Muscle of arm (tissue), 14 donors: Measurements from ENCODE around the gene NDUFA6. TPM values are rescaled to one million over a fixed set of nuclear protein-coding genes. Genes with fewer than 3 reads are reported as not detected.
"Not testable (repeated sequence)": the region's sequence is repeated elsewhere in the genome, so short reads cannot be mapped to it uniquely, and the experiment has no call there.

Experiments used
- DNase-seq: peaks from one replicate; pipeline ENCODE4 v3.0.0-alpha.2; 2013
- long read RNA-seq, 11 donors: transcript quantifications; one replicate each; lab custom pipeline, GENCODE V29; 2026
- polyA plus RNA-seq, 12 donors: library from polyadenylated mRNA; unstranded; fragments of 120-200 nt; gene quantifications; one replicate each; pipeline ENCODE4 v1.2.1, GENCODE V29; 2013; ENCODE audit not compliant: insufficient read length in 12 of 12

NDUFA6 gene
- polyA plus RNA-seq, result 100 to 1,000 TPM in 4 of 12 donors, 10 to 100 TPM in 7, not detected in 1; 76.9 to 146 (median 95.8) TPM
- long read RNA-seq, donor 1, transcript NDUFA6-201 (2 exons, 475 nt), result minor isoform, 9 of 192 reads
- long read RNA-seq, donor 1, transcript NDUFA6-202 (3 exons, 1,256 nt), result major isoform, 183 of 192 reads
- long read RNA-seq, donor 1, partial matches to known transcripts, result 0 of 192 reads
- long read RNA-seq, donor 1, other reads (novel, unspliced or antisense), result 0 of 192 reads
- long read RNA-seq, donor 2, transcript NDUFA6-202 (3 exons, 1,256 nt), result major isoform, 185 of 192 reads
- long read RNA-seq, donor 2, transcript NDUFA6-201 (2 exons, 475 nt), result minor isoform, 7 of 192 reads
- long read RNA-seq, donor 2, partial matches to known transcripts, result 0 of 192 reads
- long read RNA-seq, donor 2, other reads (novel, unspliced or antisense), result 0 of 192 reads
- long read RNA-seq, donor 3, transcript NDUFA6-202 (3 exons, 1,256 nt), result major isoform, 69 of 73 reads
- long read RNA-seq, donor 3, partial matches to known transcripts, result 0 of 73 reads
- long read RNA-seq, donor 3, other reads (novel, unspliced or antisense), result 0 of 73 reads
- long read RNA-seq, donor 4, transcript NDUFA6-202 (3 exons, 1,256 nt), result major isoform, 86 of 90 reads
- long read RNA-seq, donor 4, partial matches to known transcripts, result 0 of 90 reads
- long read RNA-seq, donor 4, other reads (novel, unspliced or antisense), result 0 of 90 reads
- long read RNA-seq, donor 5, transcript NDUFA6-202 (3 exons, 1,256 nt), result major isoform, 317 of 335 reads
- long read RNA-seq, donor 5, transcript NDUFA6-201 (2 exons, 475 nt), result minor isoform, 11 of 335 reads
- long read RNA-seq, donor 5, partial matches to known transcripts, result 7 of 335 reads
- long read RNA-seq, donor 5, other reads (novel, unspliced or antisense), result 0 of 335 reads
- long read RNA-seq, donor 6, transcript NDUFA6-202 (3 exons, 1,256 nt), result major isoform, 94 of 97 reads
- long read RNA-seq, donor 6, partial matches to known transcripts, result 0 of 97 reads
- long read RNA-seq, donor 6, other reads (novel, unspliced or antisense), result 0 of 97 reads
- long read RNA-seq, donor 7, transcript NDUFA6-202 (3 exons, 1,256 nt), result major isoform, 88 of 92 reads
- long read RNA-seq, donor 7, partial matches to known transcripts, result 0 of 92 reads
- long read RNA-seq, donor 7, other reads (novel, unspliced or antisense), result 0 of 92 reads
- long read RNA-seq, donor 8, transcript NDUFA6-202 (3 exons, 1,256 nt), result major isoform, 247 of 259 reads
- long read RNA-seq, donor 8, transcript NDUFA6-201 (2 exons, 475 nt), result minor isoform, 7 of 259 reads
- long read RNA-seq, donor 8, partial matches to known transcripts, result 5 of 259 reads
- long read RNA-seq, donor 8, other reads (novel, unspliced or antisense), result 0 of 259 reads
- long read RNA-seq, donor 9, transcript NDUFA6-201 (2 exons, 475 nt), result minor isoform, 7 of 125 reads
- long read RNA-seq, donor 9, transcript NDUFA6-202 (3 exons, 1,256 nt), result major isoform, 118 of 125 reads
- long read RNA-seq, donor 9, partial matches to known transcripts, result 0 of 125 reads
- long read RNA-seq, donor 9, other reads (novel, unspliced or antisense), result 0 of 125 reads
- long read RNA-seq, donor 10, transcript NDUFA6-202 (3 exons, 1,256 nt), result major isoform, 142 of 148 reads
- long read RNA-seq, donor 10, transcript NDUFA6-201 (2 exons, 475 nt), result minor isoform, 6 of 148 reads
- long read RNA-seq, donor 10, partial matches to known transcripts, result 0 of 148 reads
- long read RNA-seq, donor 10, other reads (novel, unspliced or antisense), result 0 of 148 reads
- long read RNA-seq, donor 11, transcript NDUFA6-202 (3 exons, 1,256 nt), result major isoform, 247 of 259 reads
- long read RNA-seq, donor 11, transcript NDUFA6-201 (2 exons, 475 nt), result minor isoform, 12 of 259 reads
- long read RNA-seq, donor 11, partial matches to known transcripts, result 0 of 259 reads
- long read RNA-seq, donor 11, other reads (novel, unspliced or antisense), result 0 of 259 reads

DNA sequence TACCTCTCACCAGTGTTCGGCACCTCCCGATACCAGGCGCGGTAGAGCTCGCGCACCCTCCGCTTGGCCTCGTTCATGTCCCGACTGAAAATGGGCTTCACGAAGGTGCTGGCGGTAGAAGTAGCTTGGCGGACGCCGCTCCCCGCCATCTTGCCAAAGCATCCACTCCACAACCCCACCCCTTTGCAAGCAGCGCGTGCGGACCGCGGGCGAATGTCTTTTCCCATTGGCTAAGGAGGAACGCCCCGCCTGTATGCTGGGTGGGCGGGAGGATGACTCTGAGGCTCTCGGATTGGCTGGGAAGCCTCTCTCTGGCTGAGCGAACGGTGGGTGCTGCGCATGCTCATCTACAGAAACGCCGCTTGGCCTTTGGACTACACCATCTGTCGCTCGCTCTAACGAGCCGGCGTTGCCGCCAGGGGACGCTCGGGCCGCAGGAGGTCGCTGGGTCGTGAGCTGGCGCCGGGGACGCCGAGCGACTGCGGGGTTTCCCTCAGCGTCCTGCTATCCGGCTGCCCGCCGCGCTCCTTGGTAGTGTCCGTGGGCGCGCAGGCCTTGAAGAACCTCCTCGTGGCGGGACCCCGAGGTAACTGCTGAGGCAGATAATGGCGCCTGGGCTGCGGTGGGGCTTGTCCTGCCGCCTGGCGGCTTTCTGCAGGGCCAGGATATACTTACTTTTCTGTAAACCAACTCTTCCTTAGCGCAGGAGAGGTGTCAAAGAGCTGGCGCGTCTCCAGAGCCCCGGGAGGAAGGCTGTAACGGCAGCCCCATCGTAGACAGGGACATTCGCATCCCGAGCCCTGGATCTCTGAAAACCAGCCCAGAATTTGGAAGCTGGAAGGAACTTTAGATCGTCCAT, at the start of gene NDUFA6:
NDUFA6 (minus strand) TSS at position 177 of the 859 bp plus-strand sequence; CDS start at position 149, 28 bp downstream.
- DNase-seq, result peak; percentile 97

DNA sequence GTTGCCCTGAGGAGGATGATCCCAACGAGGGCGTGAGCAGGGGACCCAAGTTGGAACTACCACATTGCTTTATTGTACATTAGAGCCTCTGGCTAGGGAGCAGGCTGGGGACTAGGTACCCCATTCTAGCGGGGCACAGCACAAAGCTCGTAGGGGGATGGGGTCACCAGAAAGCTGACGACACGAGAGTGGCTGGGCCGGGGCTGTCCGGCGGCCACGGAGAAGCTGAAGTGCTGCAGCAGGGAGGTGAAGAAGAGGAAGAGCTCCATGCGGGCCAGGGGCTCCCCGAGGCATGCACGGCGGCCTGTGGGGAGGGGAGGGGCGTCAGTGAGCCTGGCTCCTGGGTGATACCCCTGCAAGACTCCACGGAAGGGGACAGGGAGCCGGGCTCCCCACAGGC, 49.6 kb upstream of the NDUFA6 start:
- DNase-seq, result not testable (repeated sequence)

DNA sequence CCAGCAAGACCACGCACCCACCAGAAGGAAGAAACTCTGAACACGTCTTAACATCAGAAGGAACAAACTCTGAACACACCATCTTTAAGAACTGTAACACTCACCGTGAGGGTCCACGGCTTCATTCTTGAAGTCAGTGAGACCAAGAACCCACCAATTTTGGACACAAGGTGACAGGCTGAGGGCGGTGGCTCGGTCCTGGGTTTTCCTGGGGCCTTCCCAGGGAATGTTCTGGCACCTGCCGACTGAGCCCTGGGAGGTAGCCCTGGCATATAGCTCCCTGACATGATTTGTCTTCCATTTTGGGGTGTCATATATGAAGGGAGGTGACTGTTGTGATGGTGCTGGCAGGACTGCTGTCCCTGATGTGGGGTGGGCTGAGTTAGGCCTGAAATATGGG, 48.9 kb upstream of the NDUFA6 start:
- not testable (repeated sequence) for DNase-seq

DNA sequence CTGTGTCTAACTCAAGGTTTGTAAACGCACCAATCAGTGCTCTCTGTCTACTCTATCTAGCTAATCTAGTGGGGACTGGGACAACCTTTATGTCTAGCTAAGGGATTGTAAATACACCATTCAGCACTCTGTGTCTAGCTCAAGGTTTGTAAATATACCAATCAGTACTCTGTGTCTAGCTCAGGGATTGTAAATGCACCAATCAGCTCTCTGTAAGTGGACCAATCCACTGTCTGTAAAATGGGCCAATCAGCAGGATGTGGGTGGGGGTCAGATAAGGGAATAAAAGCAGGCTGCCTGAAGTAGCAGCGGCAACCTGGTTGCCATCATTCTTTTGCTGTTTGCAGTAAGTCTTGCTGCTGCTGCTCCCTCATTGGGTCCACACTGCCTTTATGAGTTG, 48.4 kb upstream of the NDUFA6 start:
- no peak for DNase-seq

DNA sequence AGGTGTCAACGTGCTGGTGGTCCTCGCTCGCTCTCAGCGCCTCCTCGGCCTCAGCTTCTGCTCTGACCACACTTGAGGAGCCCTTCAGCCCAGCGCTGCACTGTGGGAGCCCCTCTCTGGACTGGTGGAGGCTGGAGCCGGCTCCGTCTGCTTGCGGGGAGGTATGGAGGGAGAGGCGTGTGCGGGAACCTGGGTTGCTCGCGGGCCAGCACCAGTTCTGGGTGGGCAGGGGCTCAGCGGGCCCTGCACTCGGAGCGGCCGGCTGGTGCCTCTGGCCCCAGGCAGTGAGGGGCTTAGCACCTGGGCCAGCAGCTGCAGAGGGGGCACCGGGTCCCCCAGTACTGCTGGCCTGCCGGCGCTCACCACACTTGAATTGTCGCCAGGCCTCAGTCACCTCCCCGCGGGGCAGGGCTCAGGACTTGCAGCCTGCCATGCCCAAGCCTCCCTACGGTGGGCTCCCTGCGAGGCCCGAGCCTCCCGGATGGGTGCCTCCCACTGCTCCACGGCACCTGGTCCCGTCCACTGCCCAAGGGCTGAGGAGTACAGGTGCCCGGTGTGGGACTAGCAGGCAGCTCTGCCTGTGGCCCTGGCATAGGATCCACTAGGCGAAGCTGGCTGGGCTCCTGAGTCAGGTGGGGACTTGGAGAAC, 47.7 kb upstream of the NDUFA6 start:
- no peak for DNase-seq

DNA sequence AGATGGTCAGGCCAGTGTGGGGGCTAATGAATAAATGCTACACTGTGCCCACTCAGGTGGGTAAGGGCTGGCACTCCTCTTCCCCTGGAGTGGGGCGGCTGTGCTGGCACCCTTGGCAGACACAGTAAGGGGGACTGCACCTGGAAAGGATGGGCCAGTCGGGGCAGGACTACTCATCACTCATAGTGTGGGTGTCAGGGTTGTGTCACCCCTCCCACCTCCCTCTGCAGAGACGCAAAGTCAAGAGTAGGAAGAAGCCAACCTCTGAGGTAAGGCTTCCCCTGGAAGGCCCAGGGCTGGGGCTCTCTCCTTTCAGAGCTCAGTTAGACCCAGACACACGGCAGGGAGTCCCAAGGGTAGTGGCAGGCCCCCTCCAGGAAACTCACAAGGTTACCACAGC, 45.1 kb upstream of the NDUFA6 start:
- not testable (repeated sequence) for DNase-seq

DNA sequence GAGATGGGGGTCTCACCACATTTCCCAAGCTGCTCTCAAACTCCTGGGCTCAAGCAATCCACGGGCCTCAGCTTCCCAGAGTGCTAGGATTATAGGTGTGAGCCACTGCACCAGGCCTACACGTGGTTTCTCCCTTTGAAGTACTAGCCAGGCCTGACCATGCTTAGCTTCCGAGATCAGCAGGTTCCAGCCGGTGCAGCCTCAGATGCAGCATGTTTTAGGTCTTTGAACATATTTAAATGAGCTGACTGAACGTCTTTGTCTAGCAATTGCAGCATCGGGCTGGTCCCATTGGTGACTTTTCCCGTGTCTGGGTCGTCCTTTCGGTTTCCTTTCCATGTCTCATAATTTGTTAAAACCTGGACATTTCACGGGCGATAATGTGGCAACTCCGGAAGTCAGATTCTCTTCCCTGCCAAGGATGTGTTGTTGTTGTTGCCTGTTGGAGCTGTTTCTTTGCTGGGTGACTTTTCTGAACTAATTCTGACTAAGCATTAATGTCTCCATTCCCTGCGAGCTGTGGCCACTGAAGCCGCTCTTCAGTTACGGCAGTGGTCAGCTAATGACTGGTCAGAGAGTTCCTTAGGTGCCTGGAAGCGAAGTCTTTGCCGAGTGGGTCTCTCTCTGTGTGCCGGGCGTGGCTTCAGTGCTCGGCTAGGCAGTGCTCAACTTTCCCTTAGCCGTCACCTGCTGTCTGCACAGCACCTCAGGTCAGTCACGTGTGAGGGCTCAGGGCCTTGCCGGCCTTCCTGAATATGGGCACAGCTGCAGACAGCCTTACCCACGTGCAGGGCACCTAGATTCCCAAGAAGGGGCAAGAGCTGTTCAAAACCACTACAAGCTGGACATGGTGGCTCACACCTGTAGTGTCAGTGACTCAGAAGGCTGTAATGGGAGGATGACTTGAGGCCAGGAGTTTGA, 43.8 kb upstream of the NDUFA6 start:
- no peak for DNase-seq

DNA sequence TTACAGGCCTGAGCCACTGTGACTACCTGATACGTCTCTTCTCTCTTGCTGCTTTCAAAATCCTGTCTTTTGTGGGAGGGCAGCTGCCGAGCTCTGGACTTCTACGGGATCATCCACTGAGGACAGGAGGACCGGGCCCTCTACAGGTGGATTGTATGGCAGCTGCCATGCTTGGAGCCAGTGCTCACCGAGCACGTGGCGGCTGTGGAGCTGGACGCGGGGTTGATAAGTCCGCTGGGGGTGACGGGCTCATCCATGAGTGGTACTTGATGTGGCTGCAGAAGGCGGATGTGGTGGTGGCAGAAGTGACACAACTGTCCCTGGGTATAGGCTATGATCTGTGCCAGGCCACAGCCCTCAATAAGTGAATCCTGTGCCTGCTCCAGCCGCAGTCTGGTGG, 41.9 kb upstream of the NDUFA6 start:
- no peak for DNase-seq

DNA sequence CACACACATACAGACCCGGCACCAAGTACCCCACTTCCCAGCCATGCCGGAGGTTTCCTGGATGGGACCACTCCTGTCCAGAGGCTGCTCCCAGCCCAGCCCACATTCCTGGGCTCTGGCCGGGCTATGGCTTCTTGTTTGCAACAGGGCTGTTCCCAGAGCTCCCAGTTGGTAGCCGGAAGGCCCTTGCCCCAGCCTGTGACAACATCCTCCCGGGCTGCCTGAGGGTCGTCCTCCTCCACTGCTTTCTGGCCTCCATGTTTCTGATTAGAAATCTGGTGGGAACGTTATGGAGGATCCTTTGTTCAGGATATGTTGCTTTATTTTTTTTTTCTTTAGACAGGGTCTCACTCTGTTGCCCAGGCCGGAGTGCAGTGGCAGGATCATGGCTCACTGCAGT, 41.0 kb upstream of the NDUFA6 start:
- DNase-seq, result no peak

DNA sequence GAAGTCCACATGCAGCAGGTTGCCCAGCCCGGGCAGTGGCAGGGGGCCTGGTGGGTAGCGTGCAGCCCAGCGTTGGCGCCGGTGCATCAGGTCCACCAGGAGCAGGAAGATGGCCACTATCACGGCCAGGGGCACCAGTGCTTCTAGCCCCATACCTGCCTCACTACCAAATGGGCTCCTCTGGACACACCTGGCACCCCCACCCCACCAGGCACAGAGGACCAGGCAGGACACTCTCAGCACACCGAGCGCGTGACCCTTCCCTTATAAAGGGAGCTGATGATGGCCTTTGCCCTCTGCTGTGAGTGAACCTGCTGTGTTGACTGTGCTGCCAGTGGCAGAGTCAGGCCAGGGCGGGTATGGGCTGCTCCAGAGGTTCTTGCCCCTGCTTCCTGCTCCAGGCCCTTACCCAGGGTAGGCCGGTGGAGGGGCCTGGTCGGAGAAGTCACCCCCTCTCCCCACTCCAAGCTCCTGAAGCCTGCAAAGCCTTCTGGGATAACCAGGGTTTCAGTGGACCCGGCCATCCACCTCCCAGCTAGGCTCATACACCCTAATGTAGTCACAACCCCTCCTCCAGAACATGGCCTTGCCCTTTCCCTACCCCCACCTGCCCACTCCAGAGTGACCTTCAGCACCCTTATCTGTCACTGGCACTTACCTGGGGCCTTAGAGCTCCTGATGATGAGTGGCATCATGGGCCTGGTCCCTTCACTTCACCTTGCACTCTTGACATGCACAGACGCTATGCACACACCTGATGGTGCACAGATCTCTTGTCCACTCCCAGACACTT, 40.3 kb upstream of the NDUFA6 start, which contains the start of gene CYP2D6:
CYP2D6 (minus strand) TSS at position 172 of the 793 bp plus-strand sequence; CDS start at position 153, 19 bp downstream.
- not testable (repeated sequence) for DNase-seq

DNA sequence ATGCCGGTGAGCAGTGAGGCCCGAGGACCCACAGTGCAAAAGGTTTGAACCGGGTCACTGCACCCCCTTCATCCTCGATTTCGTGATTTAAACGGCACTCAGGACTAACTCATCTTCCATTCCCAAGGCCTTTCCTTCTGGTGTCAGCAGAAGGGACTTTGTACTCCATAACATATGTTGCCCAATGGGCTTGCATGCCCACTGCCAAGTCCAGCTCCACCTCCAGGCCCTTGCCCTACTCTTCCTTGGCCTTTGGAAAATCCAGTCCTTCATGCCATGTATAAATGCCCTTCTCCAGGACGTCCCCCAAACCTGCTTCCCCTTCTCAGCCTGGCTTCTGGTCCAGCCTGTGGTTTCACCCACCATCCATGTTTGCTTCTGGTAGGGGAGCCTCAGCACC, 39.6 kb upstream of the NDUFA6 start:
- DNase-seq, result not testable (repeated sequence)

DNA sequence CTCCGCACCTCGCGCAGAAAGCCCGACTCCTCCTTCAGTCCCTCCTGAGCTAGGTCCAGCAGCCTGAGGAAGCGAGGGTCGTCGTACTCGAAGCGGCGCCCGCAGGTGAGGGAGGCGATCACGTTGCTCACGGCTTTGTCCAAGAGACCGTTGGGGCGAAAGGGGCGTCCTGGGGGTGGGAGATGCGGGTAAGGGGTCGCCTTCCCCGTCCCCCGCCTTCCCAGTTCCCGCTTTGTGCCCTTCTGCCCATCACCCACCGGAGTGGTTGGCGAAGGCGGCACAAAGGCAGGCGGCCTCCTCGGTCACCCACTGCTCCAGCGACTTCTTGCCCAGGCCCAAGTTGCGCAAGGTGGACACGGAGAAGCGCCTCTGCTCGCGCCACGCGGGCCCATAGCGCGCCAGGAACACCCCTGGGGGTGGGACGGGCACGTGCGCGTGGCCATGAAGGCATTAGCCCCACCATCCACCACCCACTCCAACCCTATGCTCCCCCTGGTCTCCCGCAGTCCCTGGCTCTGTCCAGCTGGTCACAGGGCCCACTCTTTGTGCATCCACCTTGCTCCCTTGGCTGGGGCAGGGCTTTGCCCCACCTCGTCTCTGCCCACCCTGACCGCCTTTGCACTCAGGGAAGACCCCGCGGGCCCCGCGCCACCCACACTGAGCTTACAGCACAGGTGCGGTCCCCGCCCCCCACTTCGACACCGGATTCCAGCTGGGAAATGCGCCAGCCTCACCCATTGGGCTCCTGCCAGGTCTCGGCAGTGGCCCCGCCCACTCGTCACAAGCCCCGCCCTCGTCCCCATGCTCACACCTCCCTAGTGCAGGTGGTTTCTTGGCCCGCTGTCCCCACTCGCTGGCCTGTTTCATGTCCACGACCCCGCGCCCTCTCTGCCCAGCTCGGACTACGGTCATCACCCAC, 38.5 kb upstream of the NDUFA6 start:
- not testable (repeated sequence) for DNase-seq

DNA sequence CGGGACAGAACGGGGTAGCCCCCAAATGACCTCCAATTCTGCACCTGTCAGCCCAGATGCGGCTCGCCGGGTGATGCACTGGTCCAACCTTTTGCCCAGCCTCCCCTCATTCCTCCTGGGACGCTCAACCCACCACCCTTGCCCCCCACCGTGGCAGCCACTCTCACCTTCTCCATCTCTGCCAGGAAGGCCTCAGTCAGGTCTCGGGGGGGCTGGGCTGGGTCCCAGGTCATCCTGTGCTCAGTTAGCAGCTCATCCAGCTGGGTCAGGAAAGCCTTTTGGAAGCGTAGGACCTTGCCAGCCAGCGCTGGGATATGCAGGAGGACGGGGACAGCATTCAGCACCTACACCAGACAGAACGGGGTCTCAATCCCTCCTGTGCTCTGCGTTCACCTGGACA, 37.4 kb upstream of the NDUFA6 start:
- not testable (repeated sequence) for DNase-seq

DNA sequence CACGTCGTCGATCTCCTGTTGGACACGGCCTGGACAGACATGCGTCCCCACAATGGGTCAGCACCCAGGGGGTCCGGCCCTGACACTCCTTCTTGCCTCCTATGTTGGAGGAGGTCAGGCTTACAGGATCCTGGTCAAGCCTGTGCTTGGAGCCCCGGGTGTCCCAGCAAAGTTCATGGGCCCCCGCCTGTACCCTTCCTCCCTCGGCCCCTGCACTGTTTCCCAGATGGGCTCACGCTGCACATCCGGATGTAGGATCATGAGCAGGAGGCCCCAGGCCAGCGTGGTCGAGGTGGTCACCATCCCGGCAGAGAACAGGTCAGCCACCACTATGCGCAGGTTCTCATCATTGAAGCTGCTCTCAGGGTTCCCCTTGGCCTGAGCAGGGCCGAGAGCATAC, 37.0 kb upstream of the NDUFA6 start:
- no peak for DNase-seq

DNA sequence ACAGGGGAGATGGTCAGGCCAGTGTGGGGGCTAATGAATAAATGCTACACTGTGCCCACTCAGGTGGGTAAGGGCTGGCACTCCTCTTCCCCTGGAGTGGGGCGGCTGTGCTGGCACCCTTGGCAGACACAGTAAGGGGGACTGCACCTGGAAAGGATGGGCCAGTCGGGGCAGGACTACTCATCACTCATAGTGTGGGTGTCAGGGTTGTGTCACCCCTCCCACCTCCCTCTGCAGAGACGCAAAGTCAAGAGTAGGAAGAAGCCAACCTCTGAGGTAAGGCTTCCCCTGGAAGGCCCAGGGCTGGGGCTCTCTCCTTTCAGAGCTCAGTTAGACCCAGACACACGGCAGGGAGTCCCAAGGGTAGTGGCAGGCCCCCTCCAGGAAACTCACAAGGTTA, 33.0 kb upstream of the NDUFA6 start:
- not testable (repeated sequence) for DNase-seq
